ENCODE measurements around the gene SEC14L1. TPM values are rescaled to one million over a fixed set of nuclear protein-coding genes. Genes with fewer than 3 reads are reported as not detected.

The SEC14L1 gene
- total RNA-seq, 1 donor from 2014 or later: 40.5 TPM

- H3K9me3 ChIP-seq: no peaks in the 10 kb centered on the region
- H3K27me3 ChIP-seq: no peaks in the 10 kb centered on the region
- intact Hi-C loops (cut with DNase I): no loop called here
- H3K4me1 ChIP-seq: peaks cover 5% of the 10 kb centered on the region
- no peak overlapping the region for H3K27ac ChIP-seq
- TF ChIP-seq, protein P1, sequence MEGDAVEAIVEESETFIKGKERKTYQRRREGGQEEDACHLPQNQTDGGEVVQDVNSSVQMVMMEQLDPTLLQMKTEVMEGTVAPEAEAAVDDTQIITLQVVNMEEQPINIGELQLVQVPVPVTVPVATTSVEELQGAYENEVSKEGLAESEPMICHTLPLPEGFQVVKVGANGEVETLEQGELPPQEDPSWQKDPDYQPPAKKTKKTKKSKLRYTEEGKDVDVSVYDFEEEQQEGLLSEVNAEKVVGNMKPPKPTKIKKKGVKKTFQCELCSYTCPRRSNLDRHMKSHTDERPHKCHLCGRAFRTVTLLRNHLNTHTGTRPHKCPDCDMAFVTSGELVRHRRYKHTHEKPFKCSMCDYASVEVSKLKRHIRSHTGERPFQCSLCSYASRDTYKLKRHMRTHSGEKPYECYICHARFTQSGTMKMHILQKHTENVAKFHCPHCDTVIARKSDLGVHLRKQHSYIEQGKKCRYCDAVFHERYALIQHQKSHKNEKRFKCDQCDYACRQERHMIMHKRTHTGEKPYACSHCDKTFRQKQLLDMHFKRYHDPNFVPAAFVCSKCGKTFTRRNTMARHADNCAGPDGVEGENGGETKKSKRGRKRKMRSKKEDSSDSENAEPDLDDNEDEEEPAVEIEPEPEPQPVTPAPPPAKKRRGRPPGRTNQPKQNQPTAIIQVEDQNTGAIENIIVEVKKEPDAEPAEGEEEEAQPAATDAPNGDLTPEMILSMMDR (IDR thresholded peaks at IDR 0.05): no peak
- TF ChIP-seq POLR2A (IDR thresholded peaks at IDR 0.05) (no peak), POLR2AphosphoS5 (IDR thresholded peaks at IDR 0.05; ENCODE audit: insufficient read depth in 1 of 2, low read depth in 1 of 2) (no peak)
- no peak for DNase-seq (ENCODE audit: extremely low spot score in 2 of 2)
- peaks cover 4 to 85% of the 10 kb centered on the region in 2 donors for H3K36me3 ChIP-seq
- no peak overlapping the region for H3K4me3 ChIP-seq
Measured at GRCh38 chr17:77205396-77206125, 64.8 kb downstream of the SEC14L1 start.

GRCh38 chr17:77206158-77206956 lies 65.6 kb downstream of the SEC14L1 start:
- no peak for TF ChIP-seq POLR2A (IDR thresholded peaks at IDR 0.05)
- TF ChIP-seq POLR2AphosphoS5 (IDR thresholded peaks at IDR 0.05; ENCODE audit: insufficient read depth in 1 of 2, low read depth in 1 of 2): no peak
- TF ChIP-seq, protein P1 (IDR thresholded peaks at IDR 0.05): no peak
- Histone ChIP-seq H3K27ac (no peak overlapping the region), H3K36me3 (peaks cover 4 to 87% of the 10 kb centered on the region in 2 donors), H3K4me1 (peaks cover 5% of the 10 kb centered on the region), H3K9me3 (no peaks in the 10 kb centered on the region), H3K27me3 (no peaks in the 10 kb centered on the region), H3K4me3 (no peak overlapping the region)
- intact Hi-C loops (cut with DNase I): no loop called here
- DNase-seq (ENCODE audit: extremely low spot score in 2 of 2): no peak

GRCh38 chr17:77207689-77208216 lies 67.0 kb downstream of the SEC14L1 start:
- Histone ChIP-seq H3K27me3 (no peaks in the 10 kb centered on the region), H3K4me1 (peaks cover 5% of the 10 kb centered on the region), H3K36me3 (peaks cover 4 to 92% of the 10 kb centered on the region in 2 donors), H3K4me3 (no peak overlapping the region), H3K9me3 (no peaks in the 10 kb centered on the region), H3K27ac (peak overlapping the region; percentile 38)
- no peak for TF ChIP-seq POLR2A (IDR thresholded peaks at IDR 0.05)
- TF ChIP-seq POLR2AphosphoS5 (IDR thresholded peaks at IDR 0.05; ENCODE audit: insufficient read depth in 1 of 2, low read depth in 1 of 2): no peak
- TF ChIP-seq, protein P1 (IDR thresholded peaks at IDR 0.05): no peak
- DNase-seq (ENCODE audit: extremely low spot score in 2 of 2): no peak
- intact Hi-C loops (cut with DNase I): no loop called here

DNA sequence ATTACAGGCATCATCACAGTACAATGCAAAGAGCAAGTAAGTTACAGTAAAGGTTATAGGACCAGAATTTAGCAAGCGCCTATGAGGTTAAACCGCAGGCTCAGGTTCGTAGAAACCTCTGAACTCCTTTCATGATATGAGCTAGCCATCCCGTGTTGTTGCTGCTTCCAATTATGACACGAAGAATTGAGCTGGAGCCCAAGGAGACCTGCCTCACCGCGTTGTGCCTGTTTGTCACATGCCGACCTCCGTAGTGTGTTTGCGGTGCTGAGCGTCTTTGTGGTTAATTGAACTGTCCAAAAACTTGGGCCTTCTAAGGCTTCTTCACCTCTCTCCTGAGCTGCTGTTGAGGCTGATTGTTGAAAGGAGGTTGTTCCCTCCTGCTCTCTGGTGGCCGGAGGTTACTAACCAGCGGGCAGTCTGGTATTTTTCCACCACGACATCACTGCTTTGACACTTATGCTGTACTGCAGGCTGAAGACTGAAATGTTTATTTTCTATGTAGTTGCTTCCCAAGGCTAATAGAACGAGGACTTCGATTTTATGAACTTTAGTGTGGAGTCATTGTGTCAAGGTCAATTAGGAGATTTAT lies 67.5 kb downstream of the SEC14L1 start:
- Histone ChIP-seq H3K36me3 (peaks cover 4 to 92% of the 10 kb centered on the region in 2 donors), H3K27ac (peak overlapping the region; percentile 38), H3K4me3 (no peak overlapping the region), H3K4me1 (peaks cover 5% of the 10 kb centered on the region), H3K27me3 (no peaks in the 10 kb centered on the region), H3K9me3 (no peaks in the 10 kb centered on the region)
- TF ChIP-seq POLR2AphosphoS5 (IDR thresholded peaks at IDR 0.05; ENCODE audit: insufficient read depth in 1 of 2, low read depth in 1 of 2): no peak
- TF ChIP-seq, protein P1 (IDR thresholded peaks at IDR 0.05): no peak
- no peak for TF ChIP-seq POLR2A (IDR thresholded peaks at IDR 0.05)
- no peak for DNase-seq (ENCODE audit: extremely low spot score in 2 of 2)
- intact Hi-C loops (cut with DNase I): no loop called here
